GM12878 (cell line): Measurements from ENCODE around the gene PNPLA5. TPM values are rescaled to one million over a fixed set of nuclear protein-coding genes. Genes with fewer than 3 reads are reported as not detected.

Experiments used
- ATAC-seq: fragments of 200-7000 bp; cut with Tn5 transposase; 3 replicates; pipeline ENCODE4 v1.9.1; 2020; ENCODE audit warnings: mild to moderate bottlenecking, moderate library complexity
- BruUV-seq: library from RNA; stranded (reverse); fragments of 400-500 nt; replicated peaks from 2 replicates; lab custom pipeline; 2021; lab: Mats Ljungman, UMichigan
- CTCF ChIA-PET: fragments of 300-600 bp; sonication (Branson Sonifier 250); formaldehyde crosslinking; extraction: SDS; loops from one replicate; lab custom pipeline; 2021; ENCODE audit warnings: inconsistent platforms; lab: Yijun Ruan, JAX
- POLR2A ChIA-PET: fragments of 350-600 bp; formaldehyde crosslinking; extraction: SDS; loops from one replicate; lab custom pipeline; 2021; ENCODE audit warnings: inconsistent platforms; lab: Charles Lee
- RAD21 ChIA-PET: fragments of 300-600 bp; sonication (Branson Sonifier 250); formaldehyde crosslinking; loops from one replicate; lab custom pipeline; 2023; ENCODE audit warnings: antibody characterized with exemption; ENCODE audit not compliant: unreplicated experiment; lab: Charles Lee
- SMC1A ChIA-PET: fragments of 300-600 bp; sonication (Branson Sonifier 250); formaldehyde crosslinking; loops from one replicate; lab custom pipeline; 2023; ENCODE audit not compliant: unreplicated experiment, uncharacterized antibody; lab: Charles Lee
- DNase-seq: peaks from one replicate; pipeline ENCODE4 v3.0.0-alpha.2; 2011; ENCODE audit warnings: low read depth, low spot score
- FAIRE-seq: peaks from 3 replicates; lab custom pipeline; 2011; peaks lifted over from hg19 to GRCh38; lab: Jason Lieb, UNC
- H2AFZ ChIP-seq: 2 replicates; pipeline ENCODE4 v1.6.0; 2011; ENCODE audit warnings: low read depth, low read length, control low read depth; ENCODE audit not compliant: control insufficient read depth
- H3K27ac ChIP-seq: 2 replicates; pipeline ENCODE4 v1.5.1; 2011; ENCODE audit warnings: control low read depth; ENCODE audit not compliant: control insufficient read depth, insufficient read depth
- H3K27me3 ChIP-seq, 2 experiments: replicated peaks in 1 of 2; 2 replicates each; pipeline versions ENCODE4 v1.6.0 to v1.6.1; 2011; ENCODE audit warnings: low read length in 1 of 2; ENCODE audit not compliant: control insufficient read depth in 2 of 2, insufficient read depth in 2 of 2
- H3K36me3 ChIP-seq, 2 experiments: 2 replicates each; pipeline ENCODE4 v1.5.1; 2011; ENCODE audit warnings: low read length in 1 of 2; ENCODE audit not compliant: control insufficient read depth in 2 of 2, insufficient read depth in 2 of 2
- H3K4me1 ChIP-seq: 2 replicates; pipeline ENCODE4 v1.6.1; 2011; ENCODE audit warnings: mild to moderate bottlenecking, low read length, moderate library complexity, mixed read lengths; ENCODE audit not compliant: control insufficient read depth, insufficient read depth
- H3K4me2 ChIP-seq: 2 replicates; pipeline ENCODE4 v1.6.0; 2011; ENCODE audit warnings: control low read depth; ENCODE audit not compliant: control insufficient read depth, insufficient read depth
- H3K4me3 ChIP-seq: fragments of 200-600 bp; sonication (generic); 2 replicates; pipeline ENCODE4 v1.5.1; 2016
- H3K79me2 ChIP-seq: 2 replicates; pipeline ENCODE4 v1.6.0; 2011; ENCODE audit warnings: low read length; ENCODE audit not compliant: control insufficient read depth, insufficient read depth
- H3K9ac ChIP-seq: 2 replicates; pipeline ENCODE4 v1.8.0; 2011; ENCODE audit warnings: low read length, control low read depth, mixed read lengths; ENCODE audit not compliant: control insufficient read depth, insufficient read depth
- H3K9me3 ChIP-seq: replicated peaks from 3 replicates; pipeline ENCODE4 v1.5.1; 2011; ENCODE audit warnings: mild to moderate bottlenecking, low read length; ENCODE audit not compliant: control insufficient read depth, insufficient read depth
- H4K20me1 ChIP-seq: 2 replicates; pipeline ENCODE4 v1.6.0; 2011; ENCODE audit not compliant: control insufficient read depth, insufficient read depth
- BACH1 ChIP-seq: fragments of 450-650 bp; IDR thresholded peaks from 2 replicates; pipeline ENCODE4 v1.6.1; 2017; ENCODE audit warnings: mild to moderate bottlenecking, borderline replicate concordance
- CBX3 ChIP-seq: fragments of 200-600 bp; sonication (generic); IDR thresholded peaks from 2 replicates; pipeline ENCODE4 v1.6.1; 2016; ENCODE audit warnings: low read depth, borderline replicate concordance
- CHD1 ChIP-seq: IDR thresholded peaks from 2 replicates; pipeline ENCODE4 v1.6.1; 2012; ENCODE audit warnings: low read depth, low read length, improper control_type of control experiment
- EP300 ChIP-seq, 2 experiments: fragments of 150-350 bp in 1 of 2; IDR thresholded peaks; 2 replicates each; pipeline ENCODE4 v1.6.1; 2011 to 2012; ENCODE audit warnings: low read depth in 2 of 2, low read length in 2 of 2, borderline replicate concordance in 1 of 2, improper control_type of control experiment in 1 of 2, inconsistent platforms in 1 of 2; ENCODE audit not compliant: control insufficient read depth in 1 of 2
- GABPA ChIP-seq: IDR thresholded peaks from 2 replicates; pipeline ENCODE4 v1.6.1; 2014; ENCODE audit warnings: antibody characterized with exemption, low read depth, mild to moderate bottlenecking, inconsistent platforms
- LARP7 ChIP-seq: fragments of 450-650 bp; IDR thresholded peaks from 2 replicates; pipeline ENCODE4 v1.6.1; 2017; ENCODE audit warnings: mild to moderate bottlenecking
- POLR2AphosphoS2 ChIP-seq: IDR thresholded peaks from 2 replicates; pipeline ENCODE4 v1.6.1; 2011; ENCODE audit warnings: low read depth, mild to moderate bottlenecking, low read length, improper control_type of control experiment, moderate library complexity
- RB1 ChIP-seq: fragments of 450-650 bp; formaldehyde crosslinking; IDR thresholded peaks from 2 replicates; pipeline ENCODE4 v1.6.1; 2017; ENCODE audit warnings: mild to moderate bottlenecking, borderline replicate concordance
- SMAD1 ChIP-seq: fragments of 450-650 bp; IDR thresholded peaks from 2 replicates; pipeline ENCODE4 v1.6.1; 2018; ENCODE audit warnings: mild to moderate bottlenecking, low read depth; ENCODE audit not compliant: partially characterized antibody
- SRF ChIP-seq, 2 experiments: IDR thresholded peaks; 2 replicates each; pipeline ENCODE4 v1.6.1; 2011; ENCODE audit warnings: low read depth in 2 of 2, low read length in 2 of 2, mild to moderate bottlenecking in 1 of 2, moderate library complexity in 1 of 2
- ZNF274 ChIP-seq: IDR thresholded peaks from one replicate; pipeline ENCODE4 v1.8.0; 2011; ENCODE audit not compliant: insufficient read length, insufficient read depth
- ZNF592 ChIP-seq: fragments of 450-650 bp; IDR thresholded peaks from 2 replicates; pipeline ENCODE4 v1.6.1; 2017; ENCODE audit warnings: mild to moderate bottlenecking, moderate library complexity
- ZZZ3 ChIP-seq: IDR thresholded peaks from 2 replicates; pipeline ENCODE4 v1.6.1; 2011; ENCODE audit warnings: low read depth; ENCODE audit not compliant: control insufficient read depth, insufficient read length
- WGBS: methylation state at CpG from one replicate; pipeline ENCODE4 v1.1.6; 2016; ENCODE audit warnings: low lambda C conversion rate; ENCODE audit not compliant: insufficient replicate concordance, insufficient coverage; ENCODE audit errors: missing lambda C conversion rate; 5-methylcytosine and 5-hydroxymethylcytosine counted together
- in situ Hi-C: fragments of 300-500 bp; cut with MboI; formaldehyde crosslinking; loops from 9 replicates; pipeline ENCODE4 v1.14.3; 2018; ENCODE audit warnings: mixed read lengths
- intact Hi-C: fragments of 100-400 bp; cut with micrococcal nuclease; formaldehyde crosslinking; loops from one replicate; pipeline ENCODE4 v1.14.2; 2022; ENCODE audit not compliant: unreplicated experiment
- polyA plus RNA-seq, 11 experiments: library from polyadenylated mRNA; depleted of rRNA in 4 of 11; unstranded in 6 of 11; stranded (reverse) in 5 of 11; fragments of >200 nt; fragmentation: Nextera tagmentation in 4 of 11; fragmentation: Illumina TruSeq in 1 of 11; extraction: Ambion mirVana in 4 of 11; extraction: Trizol in 1 of 11; gene quantifications; 1 replicate in 1 of 11; 2 replicates in 10 of 11; pipeline versions ENCODE4 v1.2.1 to v1.2.3, GENCODE V29; 2011 to 2016; ENCODE audit warnings: inconsistent platforms in 2 of 11, missing spikeins in 2 of 11, low read depth in 1 of 11
- total RNA-seq, 4 experiments: library from RNA; depleted of rRNA in 3 of 4; stranded (reverse); fragments of >200 nt in 3 of 4; fragmentation: Illumina TruSeq in 1 of 4; extraction: Trizol in 1 of 4; gene quantifications; 2 replicates each; pipeline versions ENCODE4 v1.2.1 to v1.2.3, GENCODE V29; 2013 to 2021

Gene PNPLA5
- total and polyA plus RNA-seq, 10 of the 15 experiments (the other 5 are each of a cell fraction or from before 2014, with no cell fraction given) = not detected

GRCh38 chr22:43854786-43855271 lies 37.0 kb downstream of the PNPLA5 start:
- H3K4me2 ChIP-seq = no peak overlapping the region
- POLR2A ChIA-PET = no interaction called here
- ATAC-seq = no peak
- intact Hi-C loops (no loop called here), in situ Hi-C loops (no loop called here)
- CTCF ChIA-PET = no interaction called here
- 45% methylated on average over 13 of the region's 13 CpGs for WGBS
- no peak for FAIRE-seq
- H3K36me3 ChIP-seq = no peaks in the 10 kb centered on the region
- BruUV-seq = no TSS peak
- RAD21 ChIA-PET = no interaction called here
- H2AFZ ChIP-seq = no peak overlapping the region
- TF ChIP-seq ZZZ3 = no peak
- TF ChIP-seq, all 136 proteins: peak for 0
- no peak overlapping the region for H3K4me3 ChIP-seq
- no peak overlapping the region for H3K9ac ChIP-seq
- H4K20me1 ChIP-seq = no peaks in the 10 kb centered on the region
- no peaks in the 10 kb centered on the region for H3K4me1 ChIP-seq
- SMC1A ChIA-PET = no interaction called here
- no peak overlapping the region for H3K27ac ChIP-seq
- no peaks in the 10 kb centered on the region for H3K9me3 ChIP-seq
- H3K79me2 ChIP-seq = no peaks in the 10 kb centered on the region
- DNase-seq = no peak
- peaks cover 0 to 4% of the 10 kb centered on the region in 2 experiments; a peak in 3 of 4 replicates for H3K27me3 ChIP-seq

- CTCF ChIA-PET = interaction anchor here (0.7 kb wide), 1 partner anchor 517 kb away, joined by 3 read pairs; no protein-coding TSS in a partner anchor
- BruUV-seq = no TSS peak
- in situ Hi-C loops = no loop called here
- TF ChIP-seq EP300 (IDR thresholded peaks at IDR 0.05; ENCODE audit: borderline replicate concordance in 1 of 2, control insufficient read depth in 1 of 2, low read depth in 2 of 2, low read length in 2 of 2) (no peak), BACH1 (no peak), ZNF274 (no peak), ZNF592 (no peak), LARP7 (no peak), POLR2AphosphoS2 (no peak), SRF (IDR thresholded peaks at IDR 0.05; ENCODE audit: low read depth in 2 of 2, low read length in 2 of 2) (no peak), CBX3 (no peak), CHD1 (no peak), SMAD1 (no peak), GABPA (no peak), RB1 (no peak)
Measured at GRCh38 chr22:43854121-43854785, 37.6 kb downstream of the PNPLA5 start.

More at GRCh38 chr22:43854121-43854785, 37.6 kb downstream of the PNPLA5 start:
- no peak for DNase-seq
- ATAC-seq = no peak
- SMC1A ChIA-PET = no interaction called here
- Histone ChIP-seq H2AFZ (no peak overlapping the region), H3K4me1 (no peaks in the 10 kb centered on the region), H3K79me2 (no peaks in the 10 kb centered on the region), H3K36me3 (no peaks in the 10 kb centered on the region), H3K27me3 (peaks cover 0 to 4% of the 10 kb centered on the region in 2 experiments; a peak in 3 of 4 replicates), H3K9me3 (no peaks in the 10 kb centered on the region), H3K4me2 (no peak overlapping the region), H4K20me1 (no peaks in the 10 kb centered on the region), H3K4me3 (no peak overlapping the region), H3K9ac (no peak overlapping the region), H3K27ac (no peak overlapping the region)
- FAIRE-seq = no peak
- WGBS = 16% methylated on average over 14 of the region's 14 CpGs
- POLR2A ChIA-PET = no interaction called here
- intact Hi-C loops = no loop called here
- RAD21 ChIA-PET = no interaction called here
